ENCODE measurements around the gene CRACDL.

The CRACDL gene

GRCh38 chr2:98751748-98752147 lies 184.3 kb downstream of the CRACDL start:
- DNase-seq (ENCODE audit: low read depth in 3 of 3): no peak

DNA sequence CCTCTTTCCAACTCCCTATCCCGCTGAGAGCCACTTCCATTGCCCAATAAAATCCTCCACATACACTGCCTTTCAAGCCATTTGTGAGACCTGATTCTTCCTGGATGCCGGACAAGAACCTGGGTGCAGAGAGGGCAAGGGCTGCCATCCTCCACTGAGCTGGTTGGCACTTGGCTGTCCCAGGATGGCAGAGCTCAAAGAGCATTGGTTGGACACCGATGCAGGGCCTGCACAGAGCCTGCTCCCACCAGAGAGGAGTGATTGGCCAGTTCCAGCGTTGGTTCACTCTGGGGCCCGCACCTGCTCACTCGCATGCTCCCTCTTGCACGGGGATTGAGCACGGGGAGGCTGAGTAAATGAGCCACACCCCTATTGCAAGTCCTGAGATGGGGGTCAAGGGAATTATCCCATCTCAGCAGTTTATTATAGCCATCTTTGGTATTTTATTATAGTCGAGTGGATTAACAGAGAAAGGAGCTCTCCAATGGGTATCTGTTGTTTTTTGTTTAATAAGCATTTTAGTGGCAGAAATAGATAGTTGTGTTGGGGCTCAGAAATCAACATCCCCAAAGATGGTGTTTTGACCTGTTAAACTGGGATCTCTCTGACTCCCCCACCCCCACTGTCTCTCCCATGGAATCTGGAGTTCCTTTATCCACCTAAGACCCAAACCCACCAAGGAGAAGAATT lies 185.3 kb downstream of the CRACDL start:
- no peak for DNase-seq (ENCODE audit: low read depth in 3 of 3)

- DNase-seq (ENCODE audit: low read depth in 3 of 3): no peak
Measured at GRCh38 chr2:98749066-98749450, 187.0 kb downstream of the CRACDL start.

DNA sequence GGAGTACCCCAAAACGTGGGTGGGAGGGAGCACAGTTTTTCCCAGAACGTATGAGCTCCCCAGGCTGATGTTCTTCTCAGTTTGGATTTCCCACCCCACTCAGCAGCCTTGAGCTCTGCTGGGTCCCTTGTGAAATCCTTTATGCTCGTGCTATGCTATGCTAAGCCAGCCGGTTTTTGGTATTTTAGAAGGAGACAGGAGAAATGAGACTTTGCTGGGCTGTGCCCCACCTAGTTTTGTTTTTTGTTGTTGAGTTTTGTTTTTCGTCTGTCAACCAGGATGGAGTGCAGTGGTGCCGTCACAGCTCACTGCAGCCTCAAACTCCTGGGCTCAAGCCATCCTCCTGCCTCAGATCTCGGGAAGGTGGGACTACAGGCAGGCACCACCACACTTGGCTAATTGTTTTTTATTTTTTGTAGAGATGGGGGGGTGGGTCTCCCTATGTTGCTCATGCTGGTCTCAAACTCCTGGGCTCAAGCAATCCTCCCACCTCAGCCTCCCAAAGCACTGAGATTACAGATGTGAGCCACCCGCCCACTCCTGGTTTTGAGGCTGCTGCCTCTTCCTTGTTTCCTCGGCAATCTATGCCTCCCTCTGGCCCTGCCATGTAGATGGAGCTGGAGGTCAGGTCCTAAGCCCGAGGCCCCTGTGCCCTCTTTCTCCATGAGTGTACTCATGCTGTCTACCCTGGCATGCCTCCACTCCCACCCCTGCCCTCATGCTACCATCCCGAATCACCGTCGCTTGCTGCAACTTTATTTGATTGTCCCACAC lies 187.5 kb downstream of the CRACDL start:
- DNase-seq (ENCODE audit: low read depth in 3 of 3): no peak

- no peak for DNase-seq (ENCODE audit: low read depth in 3 of 3)
Measured at GRCh38 chr2:98747888-98748287, 188.1 kb downstream of the CRACDL start.

GRCh38 chr2:98746426-98746825 lies 189.6 kb downstream of the CRACDL start:
- no peak for DNase-seq (ENCODE audit: low read depth in 3 of 3)

DNA sequence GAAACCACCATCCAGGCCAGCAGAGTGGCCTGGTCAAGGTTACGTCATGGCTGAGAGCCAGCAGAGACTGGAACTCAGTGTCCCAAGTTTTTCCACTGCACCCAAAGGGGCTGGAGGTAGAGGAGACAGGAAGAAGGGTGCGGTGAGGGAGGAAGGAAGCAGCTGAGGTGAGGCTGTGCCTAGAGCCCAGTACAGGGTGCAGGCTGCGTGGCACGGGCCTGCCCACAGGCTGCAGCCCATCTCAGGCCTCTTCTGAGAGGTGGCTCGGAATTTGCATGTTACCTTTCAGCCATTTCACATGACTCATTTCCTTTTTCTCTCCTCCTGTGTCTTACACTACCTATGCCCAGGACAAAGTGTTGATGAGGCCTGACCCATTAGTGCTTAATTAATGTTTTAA lies 191.4 kb downstream of the CRACDL start:
- DNase-seq (ENCODE audit: low read depth in 3 of 3): no peak
